ENCODE data around the gene TBCD. TPM values are rescaled to one million over a fixed set of nuclear protein-coding genes. Genes with fewer than 3 reads are reported as not detected.
"Not testable (repeated sequence)": the region's sequence is repeated elsewhere in the genome, so short reads cannot be mapped to it uniquely, and the experiment has no call there.

TBCD gene
- polyA plus RNA-seq, 2 donors = 54.4 to 62.8 TPM

GRCh38 chr17:82765371-82765770 lies 13.5 kb downstream of the TBCD start:
- WGBS, 2 donors = 81% methylated on average over 13 of the region's 13 CpGs
- Histone ChIP-seq H3K4me1 (ENCODE audit: control insufficient read depth in 2 of 2, insufficient read depth in 2 of 2, low read length in 1 of 2) (peaks cover 0 to 2% of the 10 kb centered on the region in 2 donors), H3K9me3 (ENCODE audit: control insufficient read depth in 2 of 2, insufficient read depth in 1 of 2, low read depth in 1 of 2, low read length in 1 of 2) (no peaks in the 10 kb centered on the region), H3K4me3 (ENCODE audit: low read depth in 1 of 2, low read length in 2 of 2) (no peak overlapping the region), H3K27me3 (ENCODE audit: control insufficient read depth in 1 of 2, insufficient read depth in 2 of 2, low read length in 2 of 2) (no peaks in the 10 kb centered on the region), H3K36me3 (ENCODE audit: control insufficient read depth in 2 of 2, insufficient read depth in 2 of 2, low read length in 1 of 2) (peaks cover 8 to 25% of the 10 kb centered on the region in 2 donors), H3K27ac (ENCODE audit: low read depth in 2 of 2, low read length in 1 of 2) (no peak overlapping the region)

DNA sequence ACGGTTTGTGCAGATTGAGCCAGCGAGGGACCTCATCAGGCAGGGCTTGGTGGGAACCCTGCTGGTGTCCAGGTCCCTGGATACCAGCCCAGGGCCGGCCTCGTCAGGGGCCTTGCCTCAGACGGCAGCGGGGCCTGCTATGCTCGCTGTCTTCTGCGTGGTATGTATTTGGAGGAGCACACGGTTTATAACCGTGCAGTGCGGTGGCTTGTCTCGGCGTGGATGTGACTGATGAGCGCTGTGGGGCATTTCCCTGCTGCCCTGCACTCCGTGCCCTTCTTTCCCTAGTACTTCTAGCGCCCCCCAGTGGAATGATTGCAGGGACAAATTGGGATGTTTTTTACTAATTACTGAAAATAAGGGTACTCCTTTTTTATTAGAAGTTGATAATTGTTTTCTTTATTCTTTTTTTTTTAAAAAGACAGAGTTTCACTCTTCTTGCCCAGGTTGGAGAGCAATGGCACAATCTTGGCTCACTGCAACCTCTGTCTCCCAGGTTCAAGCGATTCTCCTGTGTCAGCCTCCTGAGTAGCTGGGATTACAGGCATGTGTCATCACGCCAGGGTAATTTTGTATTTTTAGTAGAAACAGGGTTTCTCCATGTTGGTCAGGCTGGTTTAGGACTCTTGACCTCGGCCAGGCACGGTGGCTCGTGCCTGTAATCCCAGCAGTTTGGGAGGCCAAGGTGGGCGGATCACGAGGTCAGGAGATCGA lies 15.3 kb downstream of the TBCD start:
- Histone ChIP-seq H3K4me3 (ENCODE audit: low read depth in 1 of 2, low read length in 2 of 2) (no peak overlapping the region), H3K9me3 (ENCODE audit: control insufficient read depth in 2 of 2, insufficient read depth in 1 of 2, low read depth in 1 of 2, low read length in 1 of 2) (no peaks in the 10 kb centered on the region), H3K27ac (ENCODE audit: low read depth in 2 of 2, low read length in 1 of 2) (no peak overlapping the region), H3K27me3 (ENCODE audit: control insufficient read depth in 1 of 2, insufficient read depth in 2 of 2, low read length in 2 of 2) (no peaks in the 10 kb centered on the region), H3K4me1 (ENCODE audit: control insufficient read depth in 2 of 2, insufficient read depth in 2 of 2, low read length in 1 of 2) (peaks cover 1 to 2% of the 10 kb centered on the region in 2 donors), H3K36me3 (ENCODE audit: control insufficient read depth in 2 of 2, insufficient read depth in 2 of 2, low read length in 1 of 2) (peaks cover 6 to 25% of the 10 kb centered on the region in 2 donors)
- 73 to 75% methylated on average over 24 of the region's 24 CpGs for WGBS, 2 donors

- WGBS, 2 donors = 88 to 89% methylated on average over 7 of the region's 7 CpGs
- Histone ChIP-seq H3K27ac (ENCODE audit: low read depth in 2 of 2, low read length in 1 of 2) (no peak overlapping the region), H3K9me3 (ENCODE audit: control insufficient read depth in 2 of 2, insufficient read depth in 1 of 2, low read depth in 1 of 2, low read length in 1 of 2) (no peaks in the 10 kb centered on the region), H3K36me3 (ENCODE audit: control insufficient read depth in 2 of 2, insufficient read depth in 2 of 2, low read length in 1 of 2) (peaks cover 6 to 27% of the 10 kb centered on the region in 2 donors), H3K27me3 (ENCODE audit: control insufficient read depth in 1 of 2, insufficient read depth in 2 of 2, low read length in 2 of 2) (no peaks in the 10 kb centered on the region), H3K4me1 (ENCODE audit: control insufficient read depth in 2 of 2, insufficient read depth in 2 of 2, low read length in 1 of 2) (peaks cover 2 to 3% of the 10 kb centered on the region in 2 donors), H3K4me3 (ENCODE audit: low read depth in 1 of 2, low read length in 2 of 2) (no peak overlapping the region)
Measured at GRCh38 chr17:82769041-82769440, 17.2 kb downstream of the TBCD start.

- peaks cover 8 to 21% of the 10 kb centered on the region in 2 donors for H3K36me3 ChIP-seq (ENCODE audit: control insufficient read depth in 2 of 2, insufficient read depth in 2 of 2, low read length in 1 of 2)
- 52 to 63% methylated on average over 3 of the region's 3 CpGs for WGBS, 2 donors
- H3K27ac ChIP-seq (ENCODE audit: low read depth in 2 of 2, low read length in 1 of 2) = peak overlapping the region; percentile 42 to 58
- H3K4me1 ChIP-seq (ENCODE audit: control insufficient read depth in 2 of 2, insufficient read depth in 2 of 2, low read length in 1 of 2) = peaks cover 2 to 7% of the 10 kb centered on the region in 2 donors
- no peaks in the 10 kb centered on the region for H3K27me3 ChIP-seq (ENCODE audit: control insufficient read depth in 1 of 2, insufficient read depth in 2 of 2, low read length in 2 of 2)
- H3K4me3 ChIP-seq (ENCODE audit: low read depth in 1 of 2, low read length in 2 of 2) = no peak overlapping the region
- no peaks in the 10 kb centered on the region for H3K9me3 ChIP-seq (ENCODE audit: control insufficient read depth in 2 of 2, insufficient read depth in 1 of 2, low read depth in 1 of 2, low read length in 1 of 2)
Measured at GRCh38 chr17:82772026-82772425, 20.2 kb downstream of the TBCD start.

GRCh38 chr17:82774456-82774855 lies 22.6 kb downstream of the TBCD start:
- WGBS, 2 donors = 79 to 81% methylated on average over 19 of the region's 19 CpGs
- not testable (repeated sequence) for H3K4me3 ChIP-seq (ENCODE audit: low read depth in 1 of 2, low read length in 2 of 2)

DNA sequence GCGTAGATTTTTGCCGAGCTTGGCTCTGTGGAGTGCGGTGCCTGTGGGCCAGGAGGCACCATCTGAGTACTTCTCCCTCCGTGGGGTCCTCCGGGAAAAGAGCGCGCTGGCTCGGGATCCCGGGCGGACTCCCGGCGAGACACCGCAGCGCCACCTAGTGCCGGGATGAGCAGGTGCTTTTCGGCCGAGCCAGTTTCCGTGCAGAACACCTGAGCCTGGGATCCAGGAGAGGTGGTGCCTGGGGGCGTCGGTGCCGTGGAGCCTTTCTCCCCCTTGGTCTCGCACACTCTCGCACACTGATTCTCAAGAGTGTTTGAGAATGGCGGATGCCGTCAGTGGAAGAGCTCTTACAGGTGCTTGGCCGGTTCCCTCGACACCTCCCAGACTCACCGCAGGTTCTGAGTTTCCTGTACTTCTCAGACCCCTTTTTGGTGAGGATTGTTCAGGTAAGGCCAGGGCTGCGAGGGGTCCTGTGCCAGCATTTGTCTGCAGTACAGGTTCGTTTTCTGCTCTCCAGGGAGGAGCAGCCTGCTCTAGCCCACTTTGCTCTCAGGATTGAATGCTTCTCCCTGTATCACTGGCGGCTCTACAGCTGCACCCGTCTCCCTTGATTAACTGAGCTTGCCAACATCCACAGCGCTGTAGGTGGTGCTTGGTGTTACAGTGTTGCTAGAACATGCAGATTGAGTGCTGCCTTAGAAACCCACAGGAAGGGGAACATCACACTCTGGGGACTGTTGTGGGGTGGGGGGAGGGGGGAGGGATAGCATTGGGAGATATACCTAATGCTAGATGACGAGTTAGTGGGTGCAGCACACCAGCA lies 23.3 kb downstream of the TBCD start:
- Histone ChIP-seq H3K27ac (ENCODE audit: low read depth in 2 of 2, low read length in 1 of 2) (no peak overlapping the region), H3K4me3 (ENCODE audit: low read depth in 1 of 2, low read length in 2 of 2) (peak overlapping the region in 1 of 2 donors; percentile 38), H3K36me3 (ENCODE audit: control insufficient read depth in 2 of 2, insufficient read depth in 2 of 2, low read length in 1 of 2) (peaks cover 3 to 14% of the 10 kb centered on the region in 2 donors), H3K4me1 (ENCODE audit: control insufficient read depth in 2 of 2, insufficient read depth in 2 of 2, low read length in 1 of 2) (peaks cover 2 to 13% of the 10 kb centered on the region in 2 donors), H3K27me3 (ENCODE audit: control insufficient read depth in 1 of 2, insufficient read depth in 2 of 2, low read length in 2 of 2) (no peaks in the 10 kb centered on the region), H3K9me3 (ENCODE audit: control insufficient read depth in 2 of 2, insufficient read depth in 1 of 2, low read depth in 1 of 2, low read length in 1 of 2) (no peaks in the 10 kb centered on the region)
- WGBS, 2 donors = 35 to 38% methylated on average over 33 of the region's 34 CpGs

More at GRCh38 chr17:82774456-82774855, 22.6 kb downstream of the TBCD start:
- not testable (repeated sequence) for H3K4me1 ChIP-seq (ENCODE audit: control insufficient read depth in 2 of 2, insufficient read depth in 2 of 2, low read length in 1 of 2); H3K27ac ChIP-seq (ENCODE audit: low read depth in 2 of 2, low read length in 1 of 2); H3K27me3 ChIP-seq (ENCODE audit: control insufficient read depth in 1 of 2, insufficient read depth in 2 of 2, low read length in 2 of 2); H3K9me3 ChIP-seq (ENCODE audit: control insufficient read depth in 2 of 2, insufficient read depth in 1 of 2, low read depth in 1 of 2, low read length in 1 of 2)
- H3K36me3 ChIP-seq (ENCODE audit: control insufficient read depth in 2 of 2, insufficient read depth in 2 of 2, low read length in 1 of 2) = peaks cover 3 to 13% of the 10 kb centered on the region in 2 donors

DNA sequence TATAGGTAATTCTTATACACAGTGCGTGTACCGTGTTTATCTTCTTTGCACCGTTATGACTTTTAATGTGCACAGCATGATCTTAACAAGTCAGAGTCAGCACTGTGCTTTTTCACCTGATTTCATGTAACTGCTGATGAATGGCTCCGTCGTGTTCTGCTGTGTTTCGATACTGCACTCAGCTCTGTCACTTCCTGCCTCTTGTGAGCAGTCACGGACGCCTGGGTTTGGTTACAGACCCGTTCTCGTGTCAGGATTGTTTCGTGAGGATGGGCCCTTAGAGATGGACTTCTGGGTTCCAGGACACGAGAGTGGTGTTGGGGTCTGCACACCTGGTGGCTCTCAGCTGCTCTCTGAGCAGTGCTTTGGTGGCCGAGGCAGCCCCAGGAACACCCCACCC lies 24.6 kb downstream of the TBCD start:
- Histone ChIP-seq H3K27me3 (ENCODE audit: control insufficient read depth in 1 of 2, insufficient read depth in 2 of 2, low read length in 2 of 2) (no peaks in the 10 kb centered on the region), H3K9me3 (ENCODE audit: control insufficient read depth in 2 of 2, insufficient read depth in 1 of 2, low read depth in 1 of 2, low read length in 1 of 2) (no peaks in the 10 kb centered on the region), H3K4me3 (ENCODE audit: low read depth in 1 of 2, low read length in 2 of 2) (no peak overlapping the region), H3K36me3 (ENCODE audit: control insufficient read depth in 2 of 2, insufficient read depth in 2 of 2, low read length in 1 of 2) (peaks cover 3 to 15% of the 10 kb centered on the region in 2 donors), H3K4me1 (ENCODE audit: control insufficient read depth in 2 of 2, insufficient read depth in 2 of 2, low read length in 1 of 2) (peaks cover 2 to 14% of the 10 kb centered on the region in 2 donors), H3K27ac (ENCODE audit: low read depth in 2 of 2, low read length in 1 of 2) (no peak overlapping the region)
- 89 to 92% methylated on average over 13 of the region's 13 CpGs for WGBS, 2 donors

DNA sequence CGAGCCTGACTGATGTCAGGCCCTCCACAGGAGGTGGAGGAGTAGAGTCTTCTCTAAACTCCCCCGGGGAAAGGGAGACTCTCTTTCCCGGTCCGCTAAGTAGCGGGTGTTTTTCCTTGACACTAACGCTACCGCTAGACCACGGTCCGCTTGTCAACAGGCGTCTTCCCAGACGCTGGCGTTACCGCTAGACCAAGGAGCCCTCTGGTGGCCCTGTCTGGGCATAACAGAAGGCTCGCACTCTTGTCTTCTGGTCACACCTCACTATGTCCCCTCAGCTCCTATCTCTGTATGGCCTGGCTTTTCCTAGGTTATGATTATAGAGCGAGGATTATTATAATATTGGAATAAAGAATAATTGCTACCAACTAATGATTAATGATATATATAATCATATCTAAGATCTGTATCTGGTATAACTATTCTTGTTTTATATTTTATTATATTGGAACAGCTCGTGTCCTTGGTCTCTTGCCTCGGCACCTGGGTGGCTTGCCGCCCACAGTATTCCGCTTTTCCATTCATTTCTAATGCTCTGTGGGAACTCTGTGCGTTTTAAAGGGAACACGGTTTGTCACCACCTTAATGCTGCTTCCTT lies 26.0 kb downstream of the TBCD start:
- WGBS, 2 donors = 80 to 83% methylated on average over 20 to 21 of the region's 21 CpGs
- peaks cover 2 to 14% of the 10 kb centered on the region in 2 donors for H3K4me1 ChIP-seq (ENCODE audit: control insufficient read depth in 2 of 2, insufficient read depth in 2 of 2, low read length in 1 of 2)
- H3K27me3 ChIP-seq (ENCODE audit: control insufficient read depth in 1 of 2, insufficient read depth in 2 of 2, low read length in 2 of 2); H3K9me3 ChIP-seq (ENCODE audit: control insufficient read depth in 2 of 2, insufficient read depth in 1 of 2, low read depth in 1 of 2, low read length in 1 of 2); H3K4me3 ChIP-seq (ENCODE audit: low read depth in 1 of 2, low read length in 2 of 2); H3K27ac ChIP-seq (ENCODE audit: low read depth in 2 of 2, low read length in 1 of 2): not testable (repeated sequence)
- peaks cover 3 to 14% of the 10 kb centered on the region in 2 donors for H3K36me3 ChIP-seq (ENCODE audit: control insufficient read depth in 2 of 2, insufficient read depth in 2 of 2, low read length in 1 of 2)

DNA sequence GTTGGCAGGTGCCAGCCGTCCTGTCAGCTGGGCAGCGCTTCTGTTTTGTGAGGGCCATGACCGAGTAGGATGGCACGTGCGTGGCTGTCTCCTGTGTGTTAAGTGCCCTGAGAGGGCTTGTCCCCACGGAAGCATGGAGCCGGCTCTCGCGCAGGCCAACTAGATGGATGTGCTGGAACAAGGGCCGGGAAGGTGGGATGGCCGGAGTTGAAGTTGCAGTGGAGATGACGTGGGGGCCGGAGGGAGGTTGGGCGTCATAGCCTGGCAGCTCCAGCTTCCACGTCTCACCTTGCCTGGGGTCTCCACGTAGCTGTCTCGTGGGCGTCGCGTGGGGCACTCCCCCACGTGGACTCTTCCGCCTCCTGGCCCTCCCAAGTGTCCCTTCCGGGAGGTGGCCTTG lies 27.7 kb downstream of the TBCD start:
- H3K27ac ChIP-seq (ENCODE audit: low read depth in 2 of 2, low read length in 1 of 2) = no peak overlapping the region
- no peak overlapping the region for H3K4me3 ChIP-seq (ENCODE audit: low read depth in 1 of 2, low read length in 2 of 2)
- H3K27me3 ChIP-seq (ENCODE audit: control insufficient read depth in 1 of 2, insufficient read depth in 2 of 2, low read length in 2 of 2) = no peaks in the 10 kb centered on the region
- 94% methylated on average over 18 to 23 of the region's 23 CpGs for WGBS, 2 donors
- peaks cover 11 to 21% of the 10 kb centered on the region in 2 donors for H3K36me3 ChIP-seq (ENCODE audit: control insufficient read depth in 2 of 2, insufficient read depth in 2 of 2, low read length in 1 of 2)
- peaks cover 2 to 14% of the 10 kb centered on the region in 2 donors for H3K4me1 ChIP-seq (ENCODE audit: control insufficient read depth in 2 of 2, insufficient read depth in 2 of 2, low read length in 1 of 2)
- no peaks in the 10 kb centered on the region for H3K9me3 ChIP-seq (ENCODE audit: control insufficient read depth in 2 of 2, insufficient read depth in 1 of 2, low read depth in 1 of 2, low read length in 1 of 2)

All from esophagus (tissue), 2 donors.